ENCODE measurements around the gene FLNB. TPM values are rescaled to one million over a fixed set of nuclear protein-coding genes. Genes with fewer than 3 reads are reported as not detected.

Gene FLNB
- total RNA-seq, 1 donor from 2014 or later, result 103 TPM

GRCh38 chr3:58093574-58094195 is 85.5 kb downstream of the FLNB start:
- TF ChIP-seq, protein P1, sequence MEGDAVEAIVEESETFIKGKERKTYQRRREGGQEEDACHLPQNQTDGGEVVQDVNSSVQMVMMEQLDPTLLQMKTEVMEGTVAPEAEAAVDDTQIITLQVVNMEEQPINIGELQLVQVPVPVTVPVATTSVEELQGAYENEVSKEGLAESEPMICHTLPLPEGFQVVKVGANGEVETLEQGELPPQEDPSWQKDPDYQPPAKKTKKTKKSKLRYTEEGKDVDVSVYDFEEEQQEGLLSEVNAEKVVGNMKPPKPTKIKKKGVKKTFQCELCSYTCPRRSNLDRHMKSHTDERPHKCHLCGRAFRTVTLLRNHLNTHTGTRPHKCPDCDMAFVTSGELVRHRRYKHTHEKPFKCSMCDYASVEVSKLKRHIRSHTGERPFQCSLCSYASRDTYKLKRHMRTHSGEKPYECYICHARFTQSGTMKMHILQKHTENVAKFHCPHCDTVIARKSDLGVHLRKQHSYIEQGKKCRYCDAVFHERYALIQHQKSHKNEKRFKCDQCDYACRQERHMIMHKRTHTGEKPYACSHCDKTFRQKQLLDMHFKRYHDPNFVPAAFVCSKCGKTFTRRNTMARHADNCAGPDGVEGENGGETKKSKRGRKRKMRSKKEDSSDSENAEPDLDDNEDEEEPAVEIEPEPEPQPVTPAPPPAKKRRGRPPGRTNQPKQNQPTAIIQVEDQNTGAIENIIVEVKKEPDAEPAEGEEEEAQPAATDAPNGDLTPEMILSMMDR (IDR thresholded peaks at IDR 0.05; ENCODE audit: unreplicated experiment), result no peak
- no peaks in the 10 kb centered on the region for H3K27me3 Mint-ChIP-seq
- H3K36me3 Mint-ChIP-seq (ENCODE audit: insufficient read depth), result peaks cover 14% of the 10 kb centered on the region
- H3K4me1 Mint-ChIP-seq (ENCODE audit: low read depth), result no peaks in the 10 kb centered on the region
- H3K27ac Mint-ChIP-seq, result no peak overlapping the region
- DNase-seq (ENCODE audit: low spot score, unreplicated experiment), result no peak
- no peaks in the 10 kb centered on the region for H3K9me3 Mint-ChIP-seq (ENCODE audit: low read depth)
- H3K4me3 Mint-ChIP-seq (ENCODE audit: low read depth), result no peak overlapping the region

DNA sequence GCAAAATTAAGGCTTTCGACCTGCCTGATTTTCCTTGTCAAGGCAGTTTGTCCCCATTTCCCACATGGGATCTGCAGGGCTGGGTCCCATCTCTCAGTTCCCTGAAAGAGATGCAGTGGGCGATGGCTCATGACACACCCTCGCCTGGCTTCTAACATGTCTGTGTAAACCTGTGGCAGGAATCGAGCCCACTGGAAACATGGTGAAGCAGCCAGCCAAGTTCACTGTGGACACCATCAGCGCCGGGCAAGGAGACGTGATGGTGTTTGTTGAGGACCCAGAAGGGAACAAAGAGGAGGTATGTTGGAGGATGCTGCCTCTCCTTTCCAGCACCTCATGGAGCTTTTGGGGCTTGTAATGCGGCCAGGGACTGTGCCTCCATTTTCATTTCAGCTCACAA is 86.4 kb downstream of the FLNB start:
- Mint-ChIP-seq H3K27ac (no peak overlapping the region), H3K9me3 (ENCODE audit: low read depth) (no peaks in the 10 kb centered on the region), H3K4me3 (ENCODE audit: low read depth) (no peak overlapping the region), H3K27me3 (no peaks in the 10 kb centered on the region), H3K4me1 (ENCODE audit: low read depth) (no peaks in the 10 kb centered on the region), H3K36me3 (ENCODE audit: insufficient read depth) (peaks cover 14% of the 10 kb centered on the region)
- no peak for DNase-seq (ENCODE audit: low spot score, unreplicated experiment)
- TF ChIP-seq, protein P1 (IDR thresholded peaks at IDR 0.05; ENCODE audit: unreplicated experiment), result no peak

- peaks cover 16% of the 10 kb centered on the region for H3K36me3 Mint-ChIP-seq (ENCODE audit: insufficient read depth)
- H3K27me3 Mint-ChIP-seq, result no peaks in the 10 kb centered on the region
- TF ChIP-seq, protein P1 (IDR thresholded peaks at IDR 0.05; ENCODE audit: unreplicated experiment), result no peak
- H3K9me3 Mint-ChIP-seq (ENCODE audit: low read depth), result no peaks in the 10 kb centered on the region
- no peaks in the 10 kb centered on the region for H3K4me1 Mint-ChIP-seq (ENCODE audit: low read depth)
- DNase-seq (ENCODE audit: low spot score, unreplicated experiment), result no peak
- H3K4me3 Mint-ChIP-seq (ENCODE audit: low read depth), result no peak overlapping the region
- H3K27ac Mint-ChIP-seq, result no peak overlapping the region
Measured at GRCh38 chr3:58095603-58096138, 87.4 kb downstream of the FLNB start.

- TF ChIP-seq, protein P1 (IDR thresholded peaks at IDR 0.05; ENCODE audit: unreplicated experiment), result no peak
- Mint-ChIP-seq H3K27me3 (no peaks in the 10 kb centered on the region), H3K27ac (no peak overlapping the region), H3K4me3 (ENCODE audit: low read depth) (no peak overlapping the region), H3K4me1 (ENCODE audit: low read depth) (peaks cover 22% of the 10 kb centered on the region), H3K9me3 (ENCODE audit: low read depth) (no peaks in the 10 kb centered on the region), H3K36me3 (ENCODE audit: insufficient read depth) (peaks cover 19% of the 10 kb centered on the region)
- no peak for DNase-seq (ENCODE audit: low spot score, unreplicated experiment)
Measured at GRCh38 chr3:58098531-58098930, 90.3 kb downstream of the FLNB start.

DNA sequence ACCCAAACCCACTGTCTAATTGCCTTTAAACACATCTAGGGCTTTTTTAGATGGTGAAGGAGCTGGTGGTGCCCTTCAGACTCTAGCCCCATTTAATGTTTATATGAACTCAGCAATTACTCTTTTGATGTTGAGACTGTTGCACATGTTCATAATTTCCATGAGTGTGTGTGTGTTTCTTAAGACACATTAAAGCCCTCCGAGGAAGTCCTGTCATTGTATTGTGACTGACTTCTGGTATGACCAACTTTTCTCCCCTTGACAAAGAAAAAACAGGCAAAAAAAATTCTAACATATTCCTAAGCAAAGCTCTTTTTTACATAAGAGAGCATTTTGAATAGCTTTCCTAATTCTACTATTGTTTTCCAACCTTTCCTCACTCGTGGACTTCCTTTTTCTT is 91.6 kb downstream of the FLNB start:
- Mint-ChIP-seq H3K9me3 (ENCODE audit: low read depth) (no peaks in the 10 kb centered on the region), H3K27ac (no peak overlapping the region), H3K36me3 (ENCODE audit: insufficient read depth) (peaks cover 23% of the 10 kb centered on the region)

More for the DNA sequence above, 91.6 kb downstream of the FLNB start:
- peaks cover 22% of the 10 kb centered on the region for H3K4me1 Mint-ChIP-seq (ENCODE audit: low read depth)
- no peaks in the 10 kb centered on the region for H3K27me3 Mint-ChIP-seq
- H3K4me3 Mint-ChIP-seq (ENCODE audit: low read depth), result no peak overlapping the region
- TF ChIP-seq, protein P1 (IDR thresholded peaks at IDR 0.05; ENCODE audit: unreplicated experiment), result no peak
- no peak for DNase-seq (ENCODE audit: low spot score, unreplicated experiment)

All from progenitor cell of endocrine pancreas (in vitro differentiated cells).